Mucosa of descending colon (tissue), 3 donors: ENCODE measurements around the gene CPLX1. TPM values are rescaled to one million over a fixed set of nuclear protein-coding genes. Genes with fewer than 3 reads are reported as not detected.

Experiments
- ATAC-seq: fragments of 200-7000 bp; cut with Tn5 transposase; one replicate; pipeline ENCODE4 v1.9.1; 2020; ENCODE audit warnings: mild to moderate bottlenecking, moderate library complexity
- DNase-seq, 3 donors: peaks; one replicate each; pipeline ENCODE4 v3.0.0-alpha.2; 2020
- H3K36me3 ChIP-seq: fragments of 200-600 bp; one replicate; pipeline ENCODE4 v1.8.0; 2021; ENCODE audit warnings: low read depth, mild to moderate bottlenecking
- H3K4me1 ChIP-seq: fragments of 200-600 bp; one replicate; pipeline ENCODE4 v1.8.0; 2021; ENCODE audit warnings: low read depth, mild to moderate bottlenecking
- H3K4me3 ChIP-seq: fragments of 200-600 bp; one replicate; pipeline ENCODE4 v1.8.0; 2021; ENCODE audit warnings: mild to moderate bottlenecking
- H3K9me3 ChIP-seq: fragments of 200-600 bp; one replicate; pipeline ENCODE4 v1.8.0; 2021; ENCODE audit warnings: mild to moderate bottlenecking
- intact Hi-C, 2 donors: fragments of 100-400 bp; cut with DNase I in 1 of 2; cut with micrococcal nuclease in 1 of 2; formaldehyde crosslinking; loops; one replicate each; pipeline versions ENCODE4 v1.11.0 to v1.11.1; 2022; cut with DNase I, micrococcal nuclease
- total RNA-seq, 3 donors: library from RNA; stranded (reverse); fragmentation: NEBNext Ultra II Directional in 2 of 3; extraction: Animal tissue kit (Norgen Biotek cat#: 25700) in 2 of 3; gene quantifications; one replicate each; pipeline versions ENCODE4 v1.2.1 to v1.2.4, GENCODE V29; 2021 to 2023
- TF ChIP-seq, protein P1 (sequence below): fragments of 200-600 bp; IDR thresholded peaks from one replicate; pipeline ENCODE4 v1.8.0; 2022; ENCODE audit warnings: antibody characterized with exemption, mild to moderate bottlenecking
- donor health status: DM: no; HTN: no; CAD: no; lungs with moderate emphysema.
- donor health status: DM: no; HTN: no; CAD: no.
- donor health status: DM: no; HTN: yes; CAD: no.

CPLX1 gene
- total RNA-seq, 3 donors from 2014 or later, result 1.9 to 3.4 (median 2.7) TPM

DNA sequence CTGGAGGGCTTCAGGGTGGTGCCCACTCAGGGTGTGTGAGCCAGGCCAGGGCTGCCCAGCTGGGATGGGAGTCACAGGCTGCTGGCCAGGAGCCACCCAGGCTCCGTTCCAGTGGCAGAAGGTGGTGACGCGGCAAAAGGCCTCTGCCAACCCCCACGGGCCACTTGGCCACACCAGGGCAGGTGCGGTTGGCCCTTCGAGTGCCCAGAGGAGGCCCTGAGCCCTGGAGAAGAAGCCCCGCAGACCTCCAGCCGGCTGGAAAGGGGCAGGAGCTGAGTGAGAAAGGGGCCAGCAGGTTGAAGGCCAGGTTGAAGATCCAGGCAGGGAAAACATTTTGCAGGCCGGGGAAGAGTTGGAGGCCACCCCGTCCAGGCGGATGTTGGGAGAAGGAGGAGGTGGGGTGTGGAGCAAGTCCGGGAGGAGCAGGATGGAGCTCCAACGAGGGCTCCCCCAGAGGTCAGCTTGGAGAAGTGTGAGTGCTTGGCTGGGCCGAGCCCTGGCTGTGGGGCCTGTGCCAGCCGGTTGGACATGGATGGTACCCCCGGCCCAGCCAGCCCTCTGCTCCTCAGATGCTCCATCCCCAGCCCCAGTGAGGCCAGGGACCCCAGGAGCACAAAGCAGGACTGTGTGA lies 2.8 kb upstream of the CPLX1 start:
- intact Hi-C loops, result no loop called here
- Histone ChIP-seq H3K36me3 (no peaks in the 10 kb centered on the region), H3K4me1 (peaks cover 8% of the 10 kb centered on the region), H3K9me3 (no peaks in the 10 kb centered on the region), H3K4me3 (no peak overlapping the region)
- DNase-seq (peak in 2 of 3 donors; percentile 21 to 48), ATAC-seq (peak; percentile 34)
- TF ChIP-seq, protein P1, sequence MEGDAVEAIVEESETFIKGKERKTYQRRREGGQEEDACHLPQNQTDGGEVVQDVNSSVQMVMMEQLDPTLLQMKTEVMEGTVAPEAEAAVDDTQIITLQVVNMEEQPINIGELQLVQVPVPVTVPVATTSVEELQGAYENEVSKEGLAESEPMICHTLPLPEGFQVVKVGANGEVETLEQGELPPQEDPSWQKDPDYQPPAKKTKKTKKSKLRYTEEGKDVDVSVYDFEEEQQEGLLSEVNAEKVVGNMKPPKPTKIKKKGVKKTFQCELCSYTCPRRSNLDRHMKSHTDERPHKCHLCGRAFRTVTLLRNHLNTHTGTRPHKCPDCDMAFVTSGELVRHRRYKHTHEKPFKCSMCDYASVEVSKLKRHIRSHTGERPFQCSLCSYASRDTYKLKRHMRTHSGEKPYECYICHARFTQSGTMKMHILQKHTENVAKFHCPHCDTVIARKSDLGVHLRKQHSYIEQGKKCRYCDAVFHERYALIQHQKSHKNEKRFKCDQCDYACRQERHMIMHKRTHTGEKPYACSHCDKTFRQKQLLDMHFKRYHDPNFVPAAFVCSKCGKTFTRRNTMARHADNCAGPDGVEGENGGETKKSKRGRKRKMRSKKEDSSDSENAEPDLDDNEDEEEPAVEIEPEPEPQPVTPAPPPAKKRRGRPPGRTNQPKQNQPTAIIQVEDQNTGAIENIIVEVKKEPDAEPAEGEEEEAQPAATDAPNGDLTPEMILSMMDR, result no peak

DNA sequence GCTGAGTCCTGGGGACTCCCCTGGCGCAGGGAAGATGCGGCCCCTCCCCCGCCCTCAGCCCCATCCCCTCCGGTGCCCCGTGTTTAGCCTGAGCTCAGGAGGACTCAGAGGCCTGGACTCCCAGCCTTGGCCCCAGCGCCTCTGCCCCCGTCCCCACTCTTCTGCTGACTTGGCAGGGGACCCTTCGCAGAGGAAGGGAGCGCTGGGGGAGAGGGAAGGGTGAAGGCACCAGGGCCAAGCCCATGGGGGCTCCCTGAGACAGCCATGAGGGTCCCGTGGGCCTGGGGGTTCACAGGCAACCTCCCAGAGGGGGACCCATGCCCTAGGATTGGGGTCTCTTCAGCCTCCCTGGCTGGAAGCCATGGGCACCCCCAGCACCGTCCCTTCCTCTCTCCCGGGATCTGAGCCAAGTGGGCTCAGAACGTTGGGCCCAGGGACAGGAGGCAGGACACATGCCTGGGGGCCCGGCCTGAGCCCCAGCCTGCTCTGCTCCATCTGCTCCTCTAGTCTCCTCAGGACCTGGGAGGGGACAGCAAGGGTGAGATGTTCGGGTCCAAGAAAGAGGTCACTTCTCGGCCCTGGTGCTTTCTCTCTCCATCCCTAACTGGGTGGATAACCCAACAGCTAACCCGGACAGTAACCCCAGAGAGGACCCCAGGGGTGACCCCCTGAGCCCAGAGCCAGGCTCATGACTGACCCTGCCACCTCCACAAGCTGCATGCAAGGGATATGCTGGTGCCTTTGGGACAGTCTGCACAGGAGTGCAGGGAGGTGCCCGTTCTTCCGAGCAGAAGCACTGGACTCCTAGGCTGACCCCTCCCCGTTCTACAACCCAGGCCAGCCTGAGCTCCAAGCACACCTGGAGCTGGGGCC lies 1.5 kb upstream of the CPLX1 start:
- H3K9me3 ChIP-seq, result no peaks in the 10 kb centered on the region
- intact Hi-C loops, result no loop called here
- H3K36me3 ChIP-seq, result no peaks in the 10 kb centered on the region
- DNase-seq (peak in 2 of 3 donors; percentile 18 to 33), ATAC-seq (no peak)
- peaks cover 8% of the 10 kb centered on the region for H3K4me1 ChIP-seq
- H3K4me3 ChIP-seq, result no peak overlapping the region
- TF ChIP-seq, protein P1, result no peak

DNA sequence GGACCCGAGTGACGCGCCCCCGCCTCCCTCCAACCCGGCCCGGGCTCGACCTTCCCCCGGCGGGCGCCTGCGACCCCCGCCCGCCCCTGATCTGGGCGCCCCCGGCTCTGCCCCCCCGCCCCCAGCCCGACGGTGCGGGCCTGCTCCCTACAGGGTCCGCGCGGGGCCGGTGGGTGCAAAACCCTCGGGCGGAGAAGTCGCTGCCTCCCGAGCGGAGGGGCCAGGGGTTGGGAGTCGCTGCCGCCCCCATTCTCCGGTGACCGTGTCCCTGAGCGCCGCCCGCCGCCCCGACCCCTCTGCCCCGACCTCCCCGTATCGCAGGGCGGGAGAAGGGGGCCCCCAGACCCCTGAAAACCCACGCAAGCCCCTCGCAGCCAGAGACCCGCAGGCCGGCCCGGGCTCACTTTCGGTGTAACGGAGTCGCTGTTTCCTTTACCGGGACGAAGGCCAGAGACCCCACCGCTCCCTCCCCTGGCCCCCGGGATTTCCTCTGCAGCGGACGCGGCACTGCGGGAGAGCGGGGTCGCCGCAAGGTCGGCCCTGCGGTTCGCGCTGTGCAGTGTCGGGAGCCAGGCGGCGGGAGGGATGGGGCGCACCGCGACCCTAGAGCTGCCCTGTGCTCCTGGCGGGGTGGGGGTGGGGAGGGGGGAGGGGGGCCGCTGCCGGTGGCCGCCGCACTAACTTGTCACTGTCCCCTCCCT lies 729 bp upstream of the CPLX1 start:
- no peak for ATAC-seq
- no peaks in the 10 kb centered on the region for H3K36me3 ChIP-seq
- intact Hi-C loops, result no loop called here
- DNase-seq, result peak in 2 of 3 donors; percentile 24 to 36
- H3K9me3 ChIP-seq, result no peaks in the 10 kb centered on the region
- TF ChIP-seq, protein P1, result no peak
- peaks cover 8% of the 10 kb centered on the region for H3K4me1 ChIP-seq
- no peak overlapping the region for H3K4me3 ChIP-seq

DNA sequence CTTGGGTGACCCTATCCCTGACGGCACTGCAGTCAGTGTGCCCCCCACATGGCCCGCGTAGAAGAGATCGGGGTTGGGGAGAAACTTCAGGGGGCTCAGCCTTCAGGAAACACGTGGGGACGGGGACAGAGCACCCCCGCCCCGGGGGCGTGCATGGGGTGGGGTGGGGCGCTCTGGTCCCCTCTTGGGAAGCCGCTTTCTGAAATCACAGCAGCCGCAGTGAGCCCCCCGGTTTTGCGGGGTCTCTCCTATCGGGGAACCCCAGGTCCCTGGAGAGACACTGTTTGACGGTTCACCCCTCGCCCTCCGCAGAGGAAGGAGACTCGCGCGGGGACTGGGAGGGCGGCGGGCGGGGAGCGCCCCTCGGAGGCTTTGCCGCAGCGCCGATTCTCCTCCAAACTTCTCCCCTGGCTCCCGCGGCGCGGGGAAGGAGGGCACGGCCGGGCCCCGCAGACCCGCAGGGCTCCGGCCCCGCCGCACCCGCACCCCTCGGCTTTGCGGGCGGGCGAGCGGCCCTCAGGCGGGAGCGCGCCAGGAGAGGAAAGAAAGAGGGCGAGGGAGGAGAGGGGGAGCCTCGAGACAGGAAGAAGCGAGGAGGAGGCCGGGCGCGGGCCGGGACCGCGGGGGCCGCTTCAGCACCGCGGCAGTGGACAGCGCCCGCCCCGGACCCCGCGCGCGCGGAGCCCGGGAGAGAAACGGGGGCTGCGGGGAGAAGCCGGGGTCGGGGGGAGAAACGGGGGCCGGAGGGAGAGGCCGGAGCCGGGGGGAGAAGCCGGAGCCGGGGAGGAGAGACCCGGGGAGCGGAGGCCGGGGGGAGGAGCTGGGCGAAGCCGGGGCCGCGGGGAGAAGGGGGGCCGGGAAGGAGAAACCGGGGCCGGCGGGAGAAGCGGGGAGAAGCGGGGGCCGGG lies 612 bp downstream of the CPLX1 start:
- TF ChIP-seq, protein P1, result no peak
- H3K4me3 ChIP-seq, result no peak overlapping the region
- no peaks in the 10 kb centered on the region for H3K36me3 ChIP-seq
- no peaks in the 10 kb centered on the region for H3K9me3 ChIP-seq
- intact Hi-C loops, result no loop called here
- peak; percentile 57 for ATAC-seq
- peak in 2 of 3 donors; percentile 35 to 37 for DNase-seq
- H3K4me1 ChIP-seq, result peaks cover 8% of the 10 kb centered on the region
